Stimulated activated naive B cell treated with anti-CD40 and anti-IgM and Interleukin-4, amounts not matched to agents 10 μg/mL and 1 μg/mL and 100 μg/mL, for 72 hours (primary cell): ENCODE data around the gene NFIL3.
"Not testable (repeated sequence)": the region's sequence is repeated elsewhere in the genome, so short reads cannot be mapped to it uniquely, and the experiment has no call there.

ENCODE experiments used
- ATAC-seq, 2 donors: fragments of 150-1000 bp; cut with Tn5 transposase; replicated peaks; 2 replicates each; pipeline ENCODE4 v1.10.0; 2021; ENCODE audit warnings: moderate library complexity in 1 of 2
- DNase-seq: peaks from one replicate; pipeline ENCODE4 v3.0.0; 2021
- H3K27ac Mint-ChIP-seq: one replicate; pipeline ENCODE4 v1.8.0; 2022; ENCODE audit warnings: mild to moderate bottlenecking, mixed read lengths
- H3K27me3 Mint-ChIP-seq, 2 donors: one replicate each; pipeline ENCODE4 v1.8.0; 2022; ENCODE audit warnings: mixed read lengths in 2 of 2
- H3K36me3 Mint-ChIP-seq, 2 donors: one replicate each; pipeline ENCODE4 v1.8.0; 2022; ENCODE audit warnings: mixed read lengths in 2 of 2, mild to moderate bottlenecking in 1 of 2
- H3K4me1 Mint-ChIP-seq, 2 donors: one replicate each; pipeline ENCODE4 v1.8.0; 2022; ENCODE audit warnings: mixed read lengths in 2 of 2, mild to moderate bottlenecking in 1 of 2
- H3K4me3 Mint-ChIP-seq, 2 donors: one replicate each; pipeline ENCODE4 v1.8.0; 2022; ENCODE audit warnings: mild to moderate bottlenecking in 2 of 2, mixed read lengths in 2 of 2, moderate library complexity in 1 of 2
- H3K9me3 Mint-ChIP-seq, 2 donors: one replicate each; pipeline ENCODE4 v1.8.0; 2022; ENCODE audit warnings: mixed read lengths in 2 of 2, mild to moderate bottlenecking in 1 of 2

NFIL3 gene

DNA sequence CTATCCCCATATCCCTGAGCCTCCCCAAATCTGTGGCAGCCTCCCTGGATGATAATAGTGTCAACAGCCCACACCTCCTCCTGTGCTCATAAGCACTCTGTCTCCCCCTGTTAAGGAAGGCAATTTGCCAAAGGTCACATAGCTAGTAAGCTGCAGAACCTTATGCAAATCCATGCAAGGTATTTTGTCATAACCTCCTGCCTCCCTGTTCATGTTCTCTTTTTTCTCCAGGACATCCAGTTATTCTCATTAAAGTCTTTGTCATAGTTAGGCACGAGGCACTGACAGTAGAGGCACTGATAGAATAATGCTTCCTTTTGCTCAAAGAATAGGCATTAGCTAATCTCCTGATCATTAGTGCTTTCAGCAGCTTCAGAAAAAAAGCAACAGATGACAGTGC is 51.7 kb downstream of the NFIL3 start:
- DNase-seq, result no peak
- ATAC-seq, result no peak
- H3K4me1 Mint-ChIP-seq, result peaks cover 4 to 9% of the 10 kb centered on the region in 2 donors
- H3K9me3 Mint-ChIP-seq, result no peaks in the 10 kb centered on the region
- no peak overlapping the region for H3K4me3 Mint-ChIP-seq
- H3K27me3 Mint-ChIP-seq, result peaks cover 5 to 15% of the 10 kb centered on the region in 2 donors
- H3K36me3 Mint-ChIP-seq, result no peaks in the 10 kb centered on the region
- H3K27ac Mint-ChIP-seq, result no peak overlapping the region

DNA sequence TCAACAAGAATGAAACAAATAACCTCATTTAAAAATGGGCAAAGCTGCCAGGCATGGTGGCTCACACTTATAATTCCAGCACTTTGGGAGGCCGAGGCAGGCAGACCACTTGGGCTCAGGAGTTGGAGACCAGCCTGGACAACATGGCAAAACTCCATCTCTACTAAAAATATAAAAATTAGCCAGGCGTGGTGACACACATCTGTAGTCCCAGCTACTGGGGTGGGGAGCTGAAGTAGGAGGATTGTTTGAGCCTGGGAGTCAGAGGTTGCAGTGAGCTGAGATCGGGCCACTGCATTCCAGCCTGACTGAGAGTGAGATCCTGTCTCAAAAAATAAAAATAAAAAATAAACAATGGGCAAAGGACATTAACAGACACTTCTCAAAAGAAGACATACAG is 53.6 kb downstream of the NFIL3 start:
- not testable (repeated sequence) for H3K9me3 Mint-ChIP-seq, DNase-seq, H3K4me1 Mint-ChIP-seq, ATAC-seq, H3K4me3 Mint-ChIP-seq, H3K27ac Mint-ChIP-seq, H3K36me3 Mint-ChIP-seq
- H3K27me3 Mint-ChIP-seq, result peaks cover 5 to 15% of the 10 kb centered on the region in 2 donors

DNA sequence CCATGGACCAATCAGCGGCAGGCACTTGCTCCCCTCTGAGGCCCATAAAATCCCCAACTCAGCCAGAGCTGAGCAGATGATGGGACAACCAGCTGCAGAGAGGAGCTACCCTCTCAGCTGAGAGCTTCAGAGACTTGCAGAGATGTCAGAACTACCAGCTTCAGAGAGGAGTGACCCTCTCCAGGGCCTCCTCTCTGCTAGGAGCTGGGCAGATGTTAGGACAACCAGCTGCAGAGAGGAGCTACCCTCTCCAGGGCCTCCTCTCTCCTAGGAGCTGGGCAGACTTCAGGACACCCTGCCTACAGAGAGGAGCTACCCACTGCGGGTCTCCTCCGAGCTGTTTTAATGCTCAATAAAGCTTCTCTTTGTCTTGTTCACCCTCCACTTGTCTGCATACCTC is 58.9 kb downstream of the NFIL3 start:
- DNase-seq, result no peak
- Mint-ChIP-seq H3K4me1 (peaks cover 12 to 20% of the 10 kb centered on the region in 2 donors), H3K27me3 (peaks cover 5 to 12% of the 10 kb centered on the region in 2 donors), H3K9me3 (peaks cover 0 to 5% of the 10 kb centered on the region in 2 donors), H3K27ac (no peak overlapping the region), H3K4me3 (no peak overlapping the region), H3K36me3 (peaks cover 19 to 23% of the 10 kb centered on the region in 2 donors)
- no peak for ATAC-seq

DNA sequence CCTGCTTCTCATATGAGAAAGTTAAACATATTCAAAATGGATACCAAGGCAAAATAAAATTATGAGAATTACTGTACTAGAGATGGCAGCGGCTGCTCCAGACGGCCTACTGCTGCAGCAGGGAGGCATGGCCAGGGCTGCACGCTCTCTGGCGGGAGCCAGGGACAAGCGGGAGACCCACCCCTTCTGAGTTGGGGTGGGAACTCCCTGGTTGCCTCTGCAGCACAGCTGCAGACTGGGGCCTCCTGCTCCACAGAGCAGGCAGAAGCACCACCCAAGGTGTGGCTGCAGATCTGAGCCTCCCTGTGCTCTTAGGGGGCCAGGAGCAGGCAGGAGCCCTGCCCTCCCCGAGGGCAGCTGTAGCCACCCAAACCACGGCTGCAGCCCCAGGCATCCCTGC is 59.6 kb downstream of the NFIL3 start:
- peaks cover 18 to 27% of the 10 kb centered on the region in 2 donors for H3K4me1 Mint-ChIP-seq

DNA sequence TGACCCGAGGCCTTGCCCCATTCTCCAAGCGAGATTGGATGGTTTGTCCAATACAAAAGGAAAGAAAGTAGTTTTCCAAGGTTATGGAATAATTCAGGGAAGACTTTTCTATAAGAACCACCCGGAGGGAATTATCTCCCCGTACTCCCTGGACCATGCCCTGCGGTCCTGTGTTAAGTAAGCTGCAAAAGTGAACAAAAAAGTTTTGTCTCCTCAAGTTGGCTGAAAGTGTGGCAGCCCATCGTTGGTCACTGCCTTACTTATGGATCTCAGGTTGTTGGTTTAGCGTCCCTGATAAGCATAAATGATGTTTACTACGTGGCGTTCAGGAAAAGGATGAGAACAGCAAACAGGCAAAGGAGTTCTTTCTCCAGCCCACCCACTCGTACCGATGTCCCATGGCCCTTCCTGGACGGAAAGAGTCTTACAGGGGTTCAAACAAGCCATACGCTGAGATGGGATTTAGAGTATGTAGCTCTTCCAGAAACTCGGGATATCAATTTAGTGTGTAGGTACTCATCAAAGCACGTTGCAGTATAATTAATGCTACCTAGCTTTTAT is 61.5 kb downstream of the NFIL3 start:
- Mint-ChIP-seq H3K27me3 (no peaks in the 10 kb centered on the region), H3K27ac (peak overlapping the region; percentile 92), H3K4me1 (peaks cover 25 to 46% of the 10 kb centered on the region in 2 donors), H3K9me3 (peaks cover 0 to 5% of the 10 kb centered on the region in 2 donors), H3K4me3 (peak overlapping the region; percentile 89 to 96), H3K36me3 (peaks cover 38 to 44% of the 10 kb centered on the region in 2 donors)
- DNase-seq, result no peak
- no peak for ATAC-seq

More for the DNA sequence above, 59.6 kb downstream of the NFIL3 start:
- no peak for DNase-seq
- H3K27ac Mint-ChIP-seq, result no peak overlapping the region
- peaks cover 5 to 7% of the 10 kb centered on the region in 2 donors for H3K27me3 Mint-ChIP-seq
- ATAC-seq, result no peak
- H3K36me3 Mint-ChIP-seq, result peaks cover 26 to 30% of the 10 kb centered on the region in 2 donors
- H3K4me3 Mint-ChIP-seq, result no peak overlapping the region
- peaks cover 0 to 5% of the 10 kb centered on the region in 2 donors for H3K9me3 Mint-ChIP-seq

DNA sequence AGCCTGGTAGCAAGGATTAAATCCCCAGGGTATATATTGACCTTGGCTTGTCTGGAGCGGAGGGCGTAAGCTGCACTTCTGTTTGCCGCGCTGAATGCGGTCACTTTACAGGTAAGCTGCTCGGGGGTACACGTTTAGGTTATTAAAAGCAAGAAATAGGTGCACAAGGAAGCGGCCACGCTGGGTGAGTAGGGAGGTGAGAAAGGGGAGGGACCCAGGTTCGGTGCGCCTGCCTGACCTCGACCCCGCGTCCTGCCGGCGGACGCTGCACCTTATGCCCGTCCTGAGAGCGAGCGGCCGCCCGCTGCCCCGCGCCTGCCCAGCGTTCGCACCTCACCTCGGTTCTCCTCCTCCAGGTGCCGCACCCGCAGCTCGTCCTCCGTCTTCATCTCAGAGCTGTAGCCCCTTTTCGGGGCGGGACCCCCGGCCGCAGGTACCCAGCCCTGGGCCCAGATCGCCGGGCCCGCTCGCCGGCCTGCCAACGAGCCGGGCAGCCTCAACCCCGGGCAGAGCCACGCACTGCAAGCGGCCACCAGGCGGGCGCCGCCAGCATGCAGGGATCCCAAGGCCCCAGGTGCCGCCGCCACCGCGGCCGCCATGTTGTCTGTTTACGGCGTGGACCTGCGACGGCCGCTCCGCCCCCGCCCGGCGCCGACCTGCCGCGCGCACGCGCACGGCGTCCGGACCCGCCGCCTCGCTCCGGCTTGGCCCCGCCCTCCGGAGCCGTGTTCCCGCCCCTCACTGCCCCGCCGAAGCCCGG is 62.2 kb downstream of the NFIL3 start, which contains the start of gene AUH:
AUH (minus strand) TSS at position 628 of the 760 bp plus-strand sequence; CDS start at position 599, 29 bp downstream.
- Mint-ChIP-seq H3K36me3 (peaks cover 44 to 49% of the 10 kb centered on the region in 2 donors), H3K27ac (peak within 1 kb of the TSS; percentile 98), H3K27me3 (no peaks in the 10 kb centered on the region), H3K4me3 (peak within 1 kb of the TSS; percentile 89 to 96), H3K4me1 (peaks cover 28 to 53% of the 10 kb centered on the region in 2 donors), H3K9me3 (peaks cover 0 to 5% of the 10 kb centered on the region in 2 donors)
- ATAC-seq, result peak; percentile 70 to 78
- DNase-seq, result peak; percentile 85

DNA sequence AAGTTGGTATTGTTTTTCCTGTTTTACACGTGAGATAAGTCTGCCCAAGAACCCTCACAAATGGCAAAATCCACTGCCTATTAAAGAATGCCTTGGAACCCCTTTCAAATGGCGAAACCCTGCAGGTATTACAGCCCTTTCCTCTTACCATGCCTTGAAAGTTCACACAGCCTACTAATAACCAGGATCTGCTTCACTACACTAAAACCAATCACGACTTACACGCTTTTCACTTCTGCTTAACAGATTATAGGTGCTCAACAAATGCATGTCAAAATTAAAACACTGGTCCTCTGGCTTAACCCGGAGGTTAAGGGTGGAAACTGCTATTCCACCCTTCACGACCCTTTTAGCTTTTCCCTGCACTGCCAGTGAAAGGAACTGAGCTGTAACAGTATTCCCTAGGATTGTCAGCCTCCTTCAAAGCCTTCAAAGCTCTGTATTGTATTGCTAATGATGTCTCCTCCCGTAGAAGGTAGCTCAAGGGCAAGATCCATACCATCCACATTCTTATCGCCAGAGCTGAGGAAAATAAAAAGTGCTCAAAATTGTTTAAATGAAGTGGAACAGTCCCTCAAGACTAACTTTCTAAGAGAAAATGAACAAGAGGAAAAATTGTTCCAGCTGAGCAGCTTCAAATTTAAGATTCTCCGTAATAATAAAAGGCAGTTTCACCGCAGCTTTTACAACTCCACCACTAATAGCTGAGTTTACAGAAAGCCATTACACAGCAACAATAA is 62.9 kb downstream of the NFIL3 start:
- Mint-ChIP-seq H3K27ac (peak overlapping the region; percentile 98), H3K27me3 (no peaks in the 10 kb centered on the region), H3K4me1 (peaks cover 32 to 60% of the 10 kb centered on the region in 2 donors), H3K9me3 (peaks cover 0 to 5% of the 10 kb centered on the region in 2 donors), H3K36me3 (peaks cover 48 to 57% of the 10 kb centered on the region in 2 donors), H3K4me3 (peak overlapping the region; percentile 89 to 96)
- DNase-seq (no peak), ATAC-seq (peak; percentile 61 to 68)

DNA sequence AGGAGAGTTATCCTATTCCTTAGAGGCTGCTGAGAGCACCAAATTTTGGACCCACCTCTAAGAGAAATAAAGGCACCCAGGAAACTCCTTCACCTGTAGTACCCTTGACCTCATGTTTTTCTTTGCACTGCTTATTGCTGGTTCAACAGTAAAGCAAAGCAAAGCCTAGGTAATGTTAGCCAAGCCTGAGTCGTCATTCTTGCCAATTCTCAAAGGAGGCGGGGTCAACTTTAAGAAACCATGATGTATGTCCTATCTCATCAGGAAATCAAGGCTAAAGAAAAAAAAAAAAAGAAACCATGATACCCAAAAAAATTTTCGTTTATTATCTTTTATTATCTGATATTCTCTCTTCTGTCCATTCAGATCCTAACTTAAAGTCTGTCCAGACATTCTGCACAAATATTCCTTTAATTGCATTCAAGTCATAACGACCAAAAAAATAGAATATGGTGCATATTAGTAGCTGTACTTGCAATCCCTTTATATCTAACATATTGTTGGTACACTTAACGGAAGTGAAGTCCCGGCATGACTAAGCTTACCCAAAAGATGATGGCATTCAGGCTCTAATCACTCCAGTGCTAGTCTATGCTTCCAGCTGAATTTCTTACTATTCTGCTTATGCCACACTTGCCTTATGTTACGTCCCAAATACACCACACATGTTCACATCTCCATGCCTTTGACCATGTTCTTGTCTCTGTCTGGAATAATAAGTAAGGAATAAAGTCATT is 63.7 kb downstream of the NFIL3 start:
- Mint-ChIP-seq H3K36me3 (peaks cover 52 to 59% of the 10 kb centered on the region in 2 donors), H3K27ac (peak overlapping the region; percentile 98), H3K4me1 (peaks cover 32 to 61% of the 10 kb centered on the region in 2 donors), H3K4me3 (peak overlapping the region; percentile 89 to 96), H3K27me3 (no peaks in the 10 kb centered on the region), H3K9me3 (peaks cover 0 to 5% of the 10 kb centered on the region in 2 donors)
- DNase-seq (no peak), ATAC-seq (no peak)

DNA sequence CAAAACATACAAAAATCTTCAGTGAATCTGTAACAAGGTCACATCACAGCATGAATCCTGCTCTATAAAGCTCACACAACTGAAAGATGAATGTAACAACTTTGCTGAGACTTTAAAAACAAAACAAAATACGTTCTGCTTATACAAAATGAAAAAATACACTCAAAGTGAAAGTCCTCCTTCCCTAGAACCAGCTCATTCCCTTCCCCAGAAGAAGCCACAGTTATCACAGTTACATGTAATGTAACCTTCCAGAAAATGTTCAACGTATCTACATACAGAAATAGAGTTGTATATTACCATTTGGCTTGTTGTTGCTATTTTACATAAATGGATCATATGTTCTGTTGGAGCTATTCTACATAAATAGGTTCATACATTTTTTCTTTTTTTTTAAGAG is 64.5 kb downstream of the NFIL3 start:
- Mint-ChIP-seq H3K9me3 (peaks cover 0 to 5% of the 10 kb centered on the region in 2 donors), H3K36me3 (peaks cover 58 to 66% of the 10 kb centered on the region in 2 donors), H3K27me3 (no peaks in the 10 kb centered on the region), H3K4me1 (peaks cover 34 to 68% of the 10 kb centered on the region in 2 donors), H3K27ac (peak overlapping the region; percentile 98), H3K4me3 (peak overlapping the region; percentile 89 to 96)
- ATAC-seq, result peak; percentile 66 to 68
- DNase-seq, result no peak
